ENCODE results near the gene INPP5A. TPM values are rescaled to one million over a fixed set of nuclear protein-coding genes. Genes with fewer than 3 reads are reported as not detected.

Gene INPP5A
- total RNA-seq, 4 donors from 2014 or later, result 16.9 to 58.2 (median 29.5) TPM

DNA sequence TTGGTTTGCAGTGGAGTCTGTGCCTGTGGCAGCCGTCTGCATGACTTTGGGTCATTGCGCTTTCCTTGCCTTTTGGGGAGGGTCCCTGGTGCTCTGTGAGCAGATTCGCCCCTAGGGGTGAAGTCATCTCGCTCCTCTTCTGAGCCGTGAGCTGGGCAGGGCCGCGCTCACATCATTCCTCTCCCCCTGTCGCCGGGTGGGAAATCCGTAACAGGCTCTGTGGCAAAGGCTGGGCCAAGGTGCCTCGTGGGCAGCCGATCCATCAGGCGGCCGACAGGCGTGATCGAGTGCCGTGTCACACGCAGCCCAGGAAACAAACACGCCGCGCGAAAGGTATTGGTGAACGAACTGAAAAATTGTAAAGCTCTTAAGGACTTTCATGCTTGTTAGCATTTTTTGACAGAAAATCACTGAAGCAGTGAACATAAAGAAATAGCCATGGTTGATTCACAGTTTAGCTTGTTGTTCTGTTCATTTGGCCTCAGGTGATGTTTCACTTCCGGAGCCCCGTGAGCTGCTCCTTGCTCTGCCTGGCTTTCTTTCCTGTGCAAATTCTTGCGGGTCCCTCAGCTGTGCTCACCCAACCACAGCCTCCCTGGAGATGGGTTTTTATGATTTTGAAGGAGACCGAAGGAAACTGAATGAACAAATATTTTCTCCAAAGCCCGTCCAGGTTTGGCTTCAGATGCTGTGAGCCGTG is 126.2 kb downstream of the INPP5A start:
- Histone ChIP-seq H3K27me3 (no peaks in the 10 kb centered on the region), H3K4me1 (peaks cover 0 to 41% (median 16%) of the 10 kb centered on the region in 3 donors), H3K9me3 (no peaks in the 10 kb centered on the region), H3K27ac (no peak overlapping the region), H3K36me3 (peaks cover 0 to 38% (median 0%) of the 10 kb centered on the region in 3 donors), H3K4me3 (no peak overlapping the region)
- no peak for TF ChIP-seq POLR2A (IDR thresholded peaks at IDR 0.05)
- TF ChIP-seq, protein P1, sequence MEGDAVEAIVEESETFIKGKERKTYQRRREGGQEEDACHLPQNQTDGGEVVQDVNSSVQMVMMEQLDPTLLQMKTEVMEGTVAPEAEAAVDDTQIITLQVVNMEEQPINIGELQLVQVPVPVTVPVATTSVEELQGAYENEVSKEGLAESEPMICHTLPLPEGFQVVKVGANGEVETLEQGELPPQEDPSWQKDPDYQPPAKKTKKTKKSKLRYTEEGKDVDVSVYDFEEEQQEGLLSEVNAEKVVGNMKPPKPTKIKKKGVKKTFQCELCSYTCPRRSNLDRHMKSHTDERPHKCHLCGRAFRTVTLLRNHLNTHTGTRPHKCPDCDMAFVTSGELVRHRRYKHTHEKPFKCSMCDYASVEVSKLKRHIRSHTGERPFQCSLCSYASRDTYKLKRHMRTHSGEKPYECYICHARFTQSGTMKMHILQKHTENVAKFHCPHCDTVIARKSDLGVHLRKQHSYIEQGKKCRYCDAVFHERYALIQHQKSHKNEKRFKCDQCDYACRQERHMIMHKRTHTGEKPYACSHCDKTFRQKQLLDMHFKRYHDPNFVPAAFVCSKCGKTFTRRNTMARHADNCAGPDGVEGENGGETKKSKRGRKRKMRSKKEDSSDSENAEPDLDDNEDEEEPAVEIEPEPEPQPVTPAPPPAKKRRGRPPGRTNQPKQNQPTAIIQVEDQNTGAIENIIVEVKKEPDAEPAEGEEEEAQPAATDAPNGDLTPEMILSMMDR (IDR thresholded peaks at IDR 0.05), result no peak
- no peak for DNase-seq
- intact Hi-C loops (cut with DNase I), result no loop called here
- WGBS, 2 donors, result 60 to 82% methylated on average over 11 to 14 of the region's 29 CpGs

DNA sequence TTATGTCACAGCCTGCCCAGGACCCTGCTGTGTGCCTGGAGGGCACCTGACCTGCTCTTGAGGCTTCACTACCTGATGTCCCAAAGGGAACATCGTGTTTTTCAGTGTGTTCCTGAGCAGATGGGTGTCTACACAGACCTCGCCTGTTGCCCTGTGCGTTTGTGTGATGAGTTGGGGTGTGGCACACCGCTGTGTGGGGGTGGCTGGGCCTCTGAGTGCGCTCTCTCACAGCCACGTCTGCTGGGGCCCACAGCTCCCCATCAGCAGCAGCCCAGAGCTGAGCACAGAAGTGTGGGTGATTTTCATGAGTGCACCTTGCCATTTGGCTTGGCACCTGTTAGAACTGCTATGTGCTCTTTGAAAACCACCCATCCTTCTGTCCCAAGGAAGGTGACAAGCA is 126.8 kb downstream of the INPP5A start:
- TF ChIP-seq, protein P1 (IDR thresholded peaks at IDR 0.05), result no peak
- Histone ChIP-seq H3K4me3 (no peak overlapping the region), H3K36me3 (peaks cover 0 to 32% (median 0%) of the 10 kb centered on the region in 3 donors), H3K27me3 (no peaks in the 10 kb centered on the region), H3K9me3 (no peaks in the 10 kb centered on the region), H3K27ac (no peak overlapping the region), H3K4me1 (peaks cover 0 to 41% (median 16%) of the 10 kb centered on the region in 3 donors)
- WGBS, 2 donors, result 60 to 71% methylated on average over 1 to 4 of the region's 6 CpGs
- DNase-seq, result no peak
- intact Hi-C loops (cut with DNase I), result no loop called here

DNA sequence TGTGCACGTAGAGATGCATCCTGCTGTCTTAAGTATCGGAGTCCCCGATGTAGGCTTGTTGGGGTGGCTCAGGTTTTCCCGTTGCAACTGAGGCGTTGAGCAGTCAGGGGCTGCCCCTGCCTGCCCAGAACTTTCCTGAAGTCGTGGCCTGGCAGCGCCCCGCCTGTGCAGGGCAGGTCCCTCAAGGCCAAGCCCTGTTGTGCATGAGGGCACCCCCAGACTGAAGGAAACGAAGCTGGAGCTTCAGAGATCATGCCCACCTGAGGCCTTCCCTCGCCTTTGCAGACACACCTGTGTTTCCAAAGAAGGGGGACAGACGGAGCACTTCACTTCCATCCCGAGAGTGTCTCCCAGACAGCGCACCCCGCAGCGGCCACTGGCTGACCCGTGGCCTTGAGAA is 127.3 kb downstream of the INPP5A start:
- DNase-seq, result no peak
- Histone ChIP-seq H3K9me3 (no peaks in the 10 kb centered on the region), H3K36me3 (peaks cover 0 to 28% (median 0%) of the 10 kb centered on the region in 3 donors), H3K27ac (no peak overlapping the region), H3K4me1 (peaks cover 0 to 41% (median 16%) of the 10 kb centered on the region in 3 donors), H3K4me3 (no peak overlapping the region), H3K27me3 (no peaks in the 10 kb centered on the region)
- no peak for TF ChIP-seq POLR2A (IDR thresholded peaks at IDR 0.05)
- TF ChIP-seq, protein P1 (IDR thresholded peaks at IDR 0.05), result no peak
- 93 to 100% methylated on average over 1 to 6 of the region's 16 CpGs for WGBS, 2 donors
- intact Hi-C loops (cut with DNase I), result no loop called here

DNA sequence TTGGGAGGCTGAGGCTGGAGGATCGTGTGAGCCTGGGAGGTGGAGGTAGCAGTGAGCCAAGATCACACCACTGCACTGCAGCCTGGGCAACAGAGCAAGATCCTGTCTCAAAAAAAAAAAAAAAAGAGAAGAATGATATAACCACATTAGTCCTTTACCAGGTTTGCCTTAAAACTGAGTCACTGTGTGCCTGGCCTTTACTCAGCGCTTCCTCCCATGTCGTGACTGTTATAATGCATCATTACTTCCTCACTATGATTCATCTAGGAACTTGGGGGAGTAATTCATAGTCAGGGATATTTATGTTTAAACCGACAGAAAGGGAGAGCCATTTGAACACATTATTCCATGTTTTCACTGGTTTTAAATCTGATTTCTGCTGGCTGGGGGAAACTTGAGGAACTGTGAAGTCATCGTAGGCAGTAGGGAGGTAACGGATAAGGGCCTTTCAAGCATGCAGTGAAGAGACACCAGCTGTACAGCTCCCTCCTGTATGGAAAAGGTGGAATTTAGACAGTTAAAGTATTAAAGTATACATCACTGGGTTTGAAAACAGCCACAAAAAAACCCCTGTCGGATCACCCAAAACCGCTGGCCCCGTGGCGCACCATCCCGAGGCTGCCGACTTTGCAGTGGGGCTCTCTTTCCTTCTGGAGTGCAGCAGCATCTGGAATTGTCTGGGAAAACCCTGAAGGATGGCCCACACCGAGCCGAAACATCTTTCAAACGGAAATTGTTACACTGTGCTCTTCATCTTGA is 128.5 kb downstream of the INPP5A start:
- Histone ChIP-seq H3K36me3 (peaks cover 0 to 15% (median 0%) of the 10 kb centered on the region in 3 donors), H3K4me3 (no peak overlapping the region), H3K9me3 (no peaks in the 10 kb centered on the region), H3K27ac (no peak overlapping the region), H3K27me3 (no peaks in the 10 kb centered on the region), H3K4me1 (peaks cover 0 to 41% (median 16%) of the 10 kb centered on the region in 3 donors)
- DNase-seq, result no peak
- intact Hi-C loops (cut with DNase I), result no loop called here
- no peak for TF ChIP-seq POLR2A (IDR thresholded peaks at IDR 0.05)
- TF ChIP-seq, protein P1 (IDR thresholded peaks at IDR 0.05), result no peak
- whole genome bisulfite sequencing, 2 donors, result 70 to 75% methylated on average over 15 of the region's 15 CpGs

DNA sequence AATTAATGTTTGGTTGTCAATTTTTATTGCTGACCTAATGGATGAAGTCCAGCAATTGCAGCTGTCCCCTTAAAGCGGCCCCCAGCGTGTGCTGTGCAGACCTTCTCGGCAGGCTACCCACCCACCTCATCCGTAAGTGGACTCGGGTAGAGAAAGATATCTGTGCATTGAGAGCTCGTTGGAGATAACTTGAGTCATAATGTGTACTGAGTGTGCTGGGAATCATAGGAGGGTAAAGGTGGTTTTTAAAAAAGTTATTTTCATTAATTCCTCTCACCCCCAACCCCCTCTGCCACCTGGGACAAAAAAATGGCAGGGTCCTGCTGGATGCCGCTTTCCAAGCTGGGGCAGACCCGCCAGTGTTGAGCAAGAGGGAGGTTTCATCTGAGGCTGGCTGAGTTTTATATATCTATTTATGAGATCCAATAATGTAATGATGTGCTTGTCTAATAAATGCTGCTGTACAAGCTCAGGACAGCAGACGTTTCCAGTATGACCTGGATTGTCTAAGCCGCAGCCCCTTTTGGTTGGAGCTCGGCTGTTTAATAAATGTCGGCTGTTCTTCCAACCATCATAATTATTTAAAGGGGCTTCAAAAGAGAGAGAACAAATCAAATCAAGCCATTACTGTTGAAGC is 129.2 kb downstream of the INPP5A start:
- Histone ChIP-seq H3K4me1 (peaks cover 0 to 45% (median 16%) of the 10 kb centered on the region in 3 donors), H3K27ac (no peak overlapping the region), H3K9me3 (no peaks in the 10 kb centered on the region), H3K27me3 (no peaks in the 10 kb centered on the region), H3K36me3 (peaks cover 0 to 15% (median 0%) of the 10 kb centered on the region in 3 donors), H3K4me3 (no peak overlapping the region)
- no peak for DNase-seq
- TF ChIP-seq POLR2A (IDR thresholded peaks at IDR 0.05), result no peak
- TF ChIP-seq, protein P1 (IDR thresholded peaks at IDR 0.05), result no peak
- WGBS, 2 donors, result 83 to 84% methylated on average over 11 to 12 of the region's 12 CpGs
- intact Hi-C loops (cut with DNase I), result no loop called here
